ENCODE data around the gene RIT2.

The RIT2 gene

DNA sequence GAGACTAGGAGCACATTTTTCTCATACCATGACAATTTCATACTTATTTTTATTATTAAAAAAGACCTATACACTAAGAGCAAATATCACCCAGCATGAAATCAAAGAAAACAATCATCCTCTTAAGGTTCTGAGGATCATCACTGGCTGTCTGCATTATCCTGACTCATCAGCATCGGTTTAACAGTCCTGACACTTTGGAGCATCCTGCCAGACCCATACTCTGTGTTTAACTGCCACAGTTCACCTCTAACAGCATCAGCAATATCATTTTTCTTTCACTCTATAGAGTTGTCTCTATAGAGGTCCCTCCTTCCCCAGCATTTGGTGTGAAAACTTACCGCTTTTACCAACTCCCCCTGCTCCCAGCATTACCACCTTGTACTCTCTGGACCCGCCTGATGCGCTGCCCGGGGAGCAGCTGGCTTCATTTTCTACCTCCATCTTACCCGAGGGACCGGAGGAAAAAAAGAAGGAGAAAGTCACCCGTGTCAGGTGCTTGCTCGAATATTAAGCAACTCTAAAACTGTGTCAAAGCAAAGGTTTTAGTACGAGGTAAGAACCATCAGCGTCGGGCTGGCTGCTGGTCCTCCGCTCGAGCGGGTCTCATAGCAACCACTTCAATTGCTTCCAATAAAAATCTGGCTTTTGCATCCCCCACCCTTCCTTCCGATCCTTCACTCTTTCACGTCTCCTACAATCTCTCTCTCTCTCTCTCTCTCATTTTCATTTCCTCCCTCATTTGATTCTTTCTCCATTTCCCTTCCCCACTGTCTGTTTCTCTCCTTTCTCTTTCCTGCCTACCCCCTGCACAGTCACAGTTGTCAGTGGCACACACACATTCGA, at the start of gene RIT2:
TSS of gene RIT2 (minus strand) at position 610 of the 846 bp plus-strand sequence.
- no peak for DNase-seq (ENCODE audit: low read depth)

DNA sequence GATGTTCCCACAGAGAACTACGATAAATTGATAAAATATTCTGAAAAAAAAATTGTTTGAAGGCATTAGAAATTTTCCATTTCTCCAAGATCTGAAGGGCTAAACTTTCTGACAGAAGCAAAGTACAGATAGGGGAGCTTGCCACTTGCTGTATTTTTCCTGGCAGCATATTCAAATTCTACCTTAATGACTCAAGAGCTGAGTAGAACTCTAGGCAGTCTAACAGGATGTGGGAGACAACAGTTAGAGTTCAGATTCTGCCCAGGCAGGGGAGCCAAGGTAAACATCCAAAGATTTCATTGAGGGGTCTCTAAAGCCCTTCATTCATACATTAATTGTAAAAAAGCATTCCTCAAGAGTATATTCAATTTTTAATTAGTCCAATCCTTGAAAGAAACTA, 46.0 kb upstream of the RIT2 start:
- no peak for DNase-seq (ENCODE audit: low read depth)

DNA sequence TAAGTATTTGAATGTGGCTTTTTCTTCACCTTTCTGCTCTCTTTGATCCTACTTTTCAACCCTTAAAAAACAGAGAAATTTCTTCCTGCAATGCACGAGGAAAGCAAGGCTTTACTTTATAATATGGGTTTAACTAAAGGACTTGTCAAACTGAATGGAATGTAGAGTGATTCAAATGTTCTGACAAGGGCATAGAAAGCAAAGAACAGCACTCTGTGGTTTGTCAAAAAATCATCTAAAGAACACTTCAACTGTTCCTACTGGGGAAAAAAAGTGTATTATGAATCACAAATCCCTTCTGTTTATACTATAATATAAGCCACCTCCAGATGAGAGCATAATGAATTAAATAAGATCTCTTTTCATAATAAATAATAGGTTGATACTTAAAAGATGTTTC, 45.0 kb upstream of the RIT2 start:
- DNase-seq (ENCODE audit: low read depth), result no peak

- DNase-seq (ENCODE audit: low read depth), result no peak
These were observed 44.4 kb upstream of the RIT2 start for GRCh38 chr18:43159926-43160325.

- no peak for DNase-seq (ENCODE audit: low read depth)
These were observed 43.7 kb upstream of the RIT2 start for GRCh38 chr18:43159086-43159770.

- no peak for DNase-seq (ENCODE audit: low read depth)
These were observed 42.9 kb upstream of the RIT2 start for GRCh38 chr18:43158381-43158780.

GRCh38 chr18:43155842-43156241, 40.4 kb upstream of the RIT2 start:
- no peak for DNase-seq (ENCODE audit: low read depth)

GRCh38 chr18:43148231-43148630, 32.7 kb upstream of the RIT2 start:
- DNase-seq (ENCODE audit: low read depth), result no peak

- no peak for DNase-seq (ENCODE audit: low read depth)
These were observed 25.7 kb upstream of the RIT2 start for GRCh38 chr18:43141208-43141607.

- DNase-seq (ENCODE audit: low read depth), result no peak
These were observed 23.9 kb upstream of the RIT2 start for GRCh38 chr18:43139288-43139946.

DNA sequence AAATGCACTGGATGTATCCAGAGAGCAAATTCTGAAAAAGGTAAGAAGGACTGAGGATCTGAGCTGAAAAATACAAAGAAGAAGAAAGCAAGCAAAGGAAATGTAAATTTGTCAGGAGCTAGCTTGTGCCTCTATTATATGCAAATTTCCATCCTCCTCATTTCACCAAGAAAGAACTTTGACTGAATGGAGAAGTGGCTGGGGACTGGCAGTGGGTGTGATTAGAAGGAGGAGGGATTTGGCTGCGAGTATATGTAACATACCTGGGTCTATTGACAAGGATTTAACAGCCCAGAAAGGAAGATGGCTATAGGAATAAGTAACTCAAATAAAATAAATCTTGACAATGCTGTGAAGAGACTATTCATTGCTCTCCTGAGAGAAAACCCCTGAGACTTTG, 19.4 kb upstream of the RIT2 start:
- no peak for DNase-seq (ENCODE audit: low read depth)

- no peak for DNase-seq (ENCODE audit: low read depth)
These were observed 15.3 kb upstream of the RIT2 start for GRCh38 chr18:43130716-43131260.

DNA sequence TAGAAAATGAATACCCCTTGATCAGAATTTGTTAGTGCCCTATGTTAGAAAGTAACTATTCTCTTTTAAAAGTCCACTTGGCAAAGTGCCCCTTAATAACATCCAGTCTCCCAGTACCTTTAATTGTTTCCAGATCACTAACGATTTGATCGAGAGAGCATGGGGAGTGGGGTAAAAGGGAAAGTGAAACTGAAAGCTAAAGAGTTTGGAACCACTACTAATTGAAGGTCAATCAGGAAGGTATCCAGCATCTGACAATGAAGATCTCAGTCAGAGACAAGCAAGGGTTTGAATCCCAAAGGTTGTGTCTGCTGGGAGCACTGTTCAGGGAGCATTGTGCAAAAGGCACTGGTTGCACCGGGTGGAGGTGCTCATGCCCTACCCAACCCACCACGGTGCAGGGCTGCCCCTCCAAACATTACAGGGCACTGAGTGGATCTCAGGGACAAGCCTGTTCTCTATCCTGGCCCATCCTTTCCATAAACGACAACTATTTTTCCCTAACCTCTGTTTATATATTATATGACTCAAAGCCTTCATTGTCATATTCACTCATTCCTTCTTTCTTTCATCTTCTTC, 14.6 kb upstream of the RIT2 start:
- DNase-seq (ENCODE audit: low read depth), result no peak

DNA sequence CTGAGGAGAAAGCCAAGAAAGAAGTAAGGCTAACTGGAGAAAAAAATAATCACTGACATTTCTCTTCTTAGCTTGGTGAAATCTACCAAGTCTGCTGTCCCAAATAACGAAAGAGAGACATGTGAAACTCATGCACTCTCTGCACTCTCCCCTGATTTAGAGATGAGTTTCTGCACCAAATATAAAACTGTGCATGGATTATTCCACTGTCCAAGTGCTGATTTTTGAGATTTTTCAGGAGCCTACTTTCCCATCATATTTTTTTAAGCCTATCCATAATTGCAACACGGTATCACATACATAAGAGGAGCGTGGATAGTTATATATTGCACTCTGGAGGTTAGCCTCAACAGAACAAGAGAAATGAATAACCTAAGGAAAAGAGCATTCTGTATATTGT, 10.0 kb upstream of the RIT2 start:
- no peak for DNase-seq (ENCODE audit: low read depth)

DNA sequence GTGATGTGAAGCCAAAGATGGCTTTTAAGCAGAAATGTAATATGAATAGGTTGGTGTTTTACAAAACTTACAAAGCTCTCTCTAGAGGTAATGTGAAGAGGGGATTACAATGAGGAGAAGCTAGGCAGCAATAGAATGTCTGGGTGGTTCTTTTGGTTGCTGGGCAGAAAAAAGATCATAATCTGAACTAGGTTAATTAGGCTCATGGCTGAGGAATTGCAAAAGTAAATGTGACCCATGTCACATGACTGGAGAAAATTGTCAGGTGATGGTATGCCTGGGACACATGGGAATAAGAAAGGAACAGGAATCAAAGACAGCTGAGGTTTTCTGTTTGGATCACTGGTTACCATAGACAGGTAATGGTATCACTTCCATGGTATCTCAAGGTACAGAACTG, 7.5 kb upstream of the RIT2 start:
- DNase-seq (ENCODE audit: low read depth), result no peak

GRCh38 chr18:43116699-43117294, 1.3 kb upstream of the RIT2 start:
- DNase-seq (ENCODE audit: low read depth), result no peak

DNA sequence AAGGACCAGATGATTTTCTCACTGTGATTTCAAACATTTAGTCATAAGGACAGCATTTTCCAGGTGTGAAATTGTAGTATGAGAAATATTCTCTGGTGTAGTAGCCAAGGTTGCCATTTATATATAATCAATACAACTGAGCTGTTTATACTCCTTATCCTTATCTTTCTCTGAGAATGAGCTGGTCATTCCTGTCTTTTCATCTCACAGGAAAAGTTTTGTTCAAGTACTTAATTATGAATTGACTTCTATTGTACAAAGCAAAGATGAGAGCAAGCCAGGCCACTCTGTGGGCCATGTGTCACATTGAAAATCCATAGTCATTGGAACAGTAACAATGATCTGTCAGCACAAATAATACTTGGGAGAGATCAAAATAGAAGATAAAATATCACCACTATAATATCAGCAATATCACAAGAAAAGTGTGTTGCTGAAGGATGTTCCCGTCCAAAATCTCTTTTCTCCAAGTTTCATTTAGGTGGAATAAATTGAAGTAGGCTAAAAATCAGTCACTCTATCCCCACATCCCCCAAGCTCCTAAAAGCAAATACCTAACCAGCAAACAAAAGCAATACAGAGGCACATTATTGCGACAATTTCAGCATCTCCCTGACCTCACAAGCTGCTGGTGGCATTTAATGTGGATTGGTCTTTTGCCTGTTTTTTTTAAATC, 2.1 kb downstream of the RIT2 start:
- no peak for DNase-seq (ENCODE audit: low read depth)

DNA sequence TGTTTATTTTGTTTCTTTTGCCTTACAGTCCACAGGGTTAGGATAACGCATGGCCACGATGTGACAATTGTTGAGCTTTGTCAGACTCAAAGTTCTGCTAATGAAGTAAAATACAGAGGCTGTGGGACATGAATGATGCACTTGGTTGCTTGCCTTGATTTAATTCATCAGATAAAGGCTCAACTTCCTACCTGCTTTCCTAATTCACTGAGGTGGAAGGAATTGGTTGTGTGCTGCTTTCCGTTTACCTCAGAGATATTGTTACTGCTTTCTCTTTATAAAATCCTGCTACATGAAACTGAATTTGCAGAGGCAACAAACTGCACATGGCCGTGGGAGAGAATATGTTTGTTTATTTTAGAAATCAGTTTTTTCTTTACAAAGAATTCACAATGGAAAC, 6.6 kb downstream of the RIT2 start:
- DNase-seq (ENCODE audit: low read depth), result no peak

GRCh38 chr18:43108469-43108868, 7.0 kb downstream of the RIT2 start:
- DNase-seq (ENCODE audit: low read depth), result no peak

DNA sequence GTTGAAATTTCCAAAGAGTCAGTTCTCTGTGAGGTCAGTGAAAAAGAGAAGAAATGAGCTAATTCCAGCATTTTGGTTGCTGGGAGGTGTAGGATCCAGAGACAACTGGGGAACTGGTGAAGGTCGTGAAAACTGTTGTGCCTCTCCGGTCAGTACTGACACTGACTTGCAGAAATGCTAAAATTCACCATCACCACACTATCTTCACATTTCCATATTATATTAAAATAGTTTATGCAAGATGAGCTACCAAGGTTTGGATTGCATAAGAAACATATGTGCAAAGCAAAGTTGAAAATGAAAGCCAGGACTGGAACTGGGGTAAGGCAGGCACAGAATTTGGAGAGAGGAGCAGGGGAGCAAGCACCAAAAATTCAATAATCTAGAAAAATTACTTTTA, 21.8 kb downstream of the RIT2 start:
- DNase-seq (ENCODE audit: low read depth), result no peak

- DNase-seq (ENCODE audit: low read depth), result no peak
These were observed 22.9 kb downstream of the RIT2 start for GRCh38 chr18:43092539-43092938.

All from activated T-helper 1 cell treated with Interleukin-2 at 50 U/mL for 16 hours (primary cell).